Natural killer cell (primary cell): ENCODE results near the gene ZNF420. TPM values are rescaled to one million over a fixed set of nuclear protein-coding genes. Genes with fewer than 3 reads are reported as not detected.

Experiments
- ATAC-seq, 3 donors: fragments of 150-1000 bp in 2 of 3; fragments of 200-7000 bp in 1 of 3; cut with Tn5 transposase; 1 replicate in 1 of 3; 2 replicates in 2 of 3; pipeline ENCODE4 v1.10.0; 2021; ENCODE audit warnings: mild to moderate bottlenecking in 2 of 3, moderate library complexity in 2 of 3
- DNase-seq, 2 donors: peaks; one replicate each; pipeline versions ENCODE4 v3.0.0 to v3.0.0-alpha.2; 2013 to 2021; ENCODE audit warnings: mixed read lengths in 1 of 2
- H3K27ac ChIP-seq: one replicate; pipeline ENCODE4 v1.5.1; 2013; ENCODE audit warnings: mild to moderate bottlenecking, low read length
- H3K27me3 ChIP-seq: one replicate; pipeline ENCODE4 v1.6.1; 2013; ENCODE audit warnings: low read length; ENCODE audit not compliant: control insufficient read depth, insufficient read depth
- H3K36me3 ChIP-seq: one replicate; pipeline ENCODE4 v1.6.1; 2013; ENCODE audit warnings: low read length; ENCODE audit not compliant: control insufficient read depth, insufficient read depth
- H3K4me1 ChIP-seq: one replicate; pipeline ENCODE4 v1.6.1; 2013; ENCODE audit warnings: low read length; ENCODE audit not compliant: control insufficient read depth, insufficient read depth
- H3K4me3 ChIP-seq: one replicate; pipeline ENCODE4 v1.5.1; 2013; ENCODE audit warnings: low read length
- H3K9me3 ChIP-seq: one replicate; pipeline ENCODE4 v1.6.1; 2013; ENCODE audit warnings: low read length; ENCODE audit not compliant: control insufficient read depth, insufficient read depth
- H3K27ac Mint-ChIP-seq, 2 donors: one replicate each; pipeline ENCODE4 v1.8.0; 2022; ENCODE audit warnings: mild to moderate bottlenecking in 2 of 2, mixed read lengths in 2 of 2, moderate library complexity in 1 of 2
- H3K27me3 Mint-ChIP-seq, 2 donors: one replicate each; pipeline ENCODE4 v1.8.0; 2022; ENCODE audit warnings: low read depth in 2 of 2, mixed read lengths in 2 of 2
- H3K36me3 Mint-ChIP-seq: one replicate; pipeline ENCODE4 v1.8.0; 2022; ENCODE audit warnings: mixed read lengths
- H3K4me1 Mint-ChIP-seq, 2 donors: one replicate each; pipeline ENCODE4 v1.8.0; 2022; ENCODE audit warnings: mixed read lengths in 2 of 2
- H3K4me3 Mint-ChIP-seq: one replicate; pipeline ENCODE4 v1.8.0; 2022; ENCODE audit warnings: mild to moderate bottlenecking, moderate library complexity, mixed read lengths
- H3K9me3 Mint-ChIP-seq, 2 donors: one replicate each; pipeline ENCODE4 v1.8.0; 2022; ENCODE audit warnings: mixed read lengths in 2 of 2
- WGBS: methylation state at CpG from one replicate; pipeline ENCODE4 v1.1.7; 2013; ENCODE audit warnings: missing lambda C conversion rate; ENCODE audit not compliant: insufficient coverage; 5-methylcytosine and 5-hydroxymethylcytosine counted together
- intact Hi-C: fragments of 100-400 bp; cut with micrococcal nuclease; formaldehyde crosslinking; loops from one replicate; pipeline ENCODE4 v1.14.2; 2022
- total RNA-seq, 4 donors: library from RNA; stranded (reverse); fragments of 120-200 nt in 1 of 4; gene quantifications; one replicate each; pipeline versions ENCODE4 v1.2.3 to v1.2.4, GENCODE V29; 2013 to 2022
- TF ChIP-seq, protein P1 (sequence below): fragments of 200-600 bp; IDR thresholded peaks from one replicate; pipeline ENCODE4 v1.8.0; 2022; ENCODE audit warnings: antibody characterized with exemption

Gene ZNF420
- total RNA-seq, 3 donors from 2014 or later (not counting 1 experiment from before 2014, with no cell fraction given) = 6.4 to 15.6 (median 10.2) TPM

DNA sequence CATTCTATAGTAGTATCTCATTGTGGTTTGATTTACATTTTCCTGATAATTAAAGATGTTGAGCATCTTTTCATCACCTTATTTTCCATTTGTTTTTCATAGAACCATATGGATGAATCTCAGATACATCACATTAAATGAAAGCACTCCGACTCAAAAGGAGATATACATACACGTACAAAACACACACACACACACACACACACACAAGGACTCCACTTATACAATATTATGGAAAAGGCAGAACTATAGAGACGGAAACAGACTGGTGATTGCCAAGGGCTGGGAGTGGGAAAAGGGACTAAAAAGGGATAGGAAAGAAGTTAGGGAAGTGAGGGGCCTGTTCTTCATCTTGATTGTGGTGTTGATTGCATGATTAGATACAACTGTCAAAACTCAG is 70.0 kb downstream of the ZNF420 start:
- ATAC-seq = no peak
- intact Hi-C loops = no loop called here
- peaks cover 64% of the 10 kb centered on the region for H3K9me3 ChIP-seq

DNA sequence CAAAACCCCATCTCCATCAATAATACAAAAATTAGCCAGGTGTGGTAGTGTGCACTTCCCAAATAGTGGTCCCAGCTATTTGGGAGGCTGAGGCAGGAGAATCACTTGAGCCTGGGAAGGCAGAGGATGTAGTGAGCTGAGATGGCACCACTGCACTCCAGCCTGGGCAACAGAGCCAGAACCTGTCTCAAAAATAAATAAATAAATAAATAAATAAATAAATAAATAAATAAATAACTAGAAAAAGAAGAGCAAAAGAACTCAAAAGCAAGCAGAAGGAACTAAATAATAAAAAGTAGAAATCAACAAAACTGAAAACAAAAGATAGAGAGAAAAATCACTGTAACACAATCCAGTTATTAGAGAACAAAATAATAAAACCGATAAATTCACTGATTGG is 81.9 kb downstream of the ZNF420 start:
- peaks cover 43% of the 10 kb centered on the region for H3K9me3 ChIP-seq
- no peaks in the 10 kb centered on the region for H3K27me3 ChIP-seq
- no peak for ATAC-seq
- Mint-ChIP-seq H3K36me3 (peaks cover 79% of the 10 kb centered on the region), H3K4me3 (no peak overlapping the region), H3K27ac (no peak overlapping the region), H3K9me3 (peaks cover 17 to 28% of the 10 kb centered on the region in 2 donors), H3K4me1 (peaks cover 0 to 6% of the 10 kb centered on the region in 2 donors), H3K27me3 (no peaks in the 10 kb centered on the region)
- no peak overlapping the region for H3K27ac ChIP-seq
- no peak overlapping the region for H3K4me3 ChIP-seq
- H3K36me3 ChIP-seq = peaks cover 28% of the 10 kb centered on the region
- intact Hi-C loops = no loop called here
- no peak for DNase-seq
- WGBS = no CpG with 5 or more reads among the region's 1 CpG
- TF ChIP-seq, protein P1, sequence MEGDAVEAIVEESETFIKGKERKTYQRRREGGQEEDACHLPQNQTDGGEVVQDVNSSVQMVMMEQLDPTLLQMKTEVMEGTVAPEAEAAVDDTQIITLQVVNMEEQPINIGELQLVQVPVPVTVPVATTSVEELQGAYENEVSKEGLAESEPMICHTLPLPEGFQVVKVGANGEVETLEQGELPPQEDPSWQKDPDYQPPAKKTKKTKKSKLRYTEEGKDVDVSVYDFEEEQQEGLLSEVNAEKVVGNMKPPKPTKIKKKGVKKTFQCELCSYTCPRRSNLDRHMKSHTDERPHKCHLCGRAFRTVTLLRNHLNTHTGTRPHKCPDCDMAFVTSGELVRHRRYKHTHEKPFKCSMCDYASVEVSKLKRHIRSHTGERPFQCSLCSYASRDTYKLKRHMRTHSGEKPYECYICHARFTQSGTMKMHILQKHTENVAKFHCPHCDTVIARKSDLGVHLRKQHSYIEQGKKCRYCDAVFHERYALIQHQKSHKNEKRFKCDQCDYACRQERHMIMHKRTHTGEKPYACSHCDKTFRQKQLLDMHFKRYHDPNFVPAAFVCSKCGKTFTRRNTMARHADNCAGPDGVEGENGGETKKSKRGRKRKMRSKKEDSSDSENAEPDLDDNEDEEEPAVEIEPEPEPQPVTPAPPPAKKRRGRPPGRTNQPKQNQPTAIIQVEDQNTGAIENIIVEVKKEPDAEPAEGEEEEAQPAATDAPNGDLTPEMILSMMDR = no peak
- no peaks in the 10 kb centered on the region for H3K4me1 ChIP-seq

More for the DNA sequence above, 70.0 kb downstream of the ZNF420 start:
- no peaks in the 10 kb centered on the region for H3K27me3 ChIP-seq
- Mint-ChIP-seq H3K4me1 (no peaks in the 10 kb centered on the region), H3K27ac (no peak overlapping the region), H3K27me3 (no peaks in the 10 kb centered on the region), H3K36me3 (peaks cover 50% of the 10 kb centered on the region), H3K9me3 (peaks cover 17 to 25% of the 10 kb centered on the region in 2 donors), H3K4me3 (no peak overlapping the region)
- 100% methylated on average over 1 of the region's 3 CpGs for WGBS
- H3K36me3 ChIP-seq = peaks cover 2% of the 10 kb centered on the region
- no peaks in the 10 kb centered on the region for H3K4me1 ChIP-seq
- TF ChIP-seq, protein P1 = no peak
- H3K27ac ChIP-seq = no peak overlapping the region
- H3K4me3 ChIP-seq = no peak overlapping the region
- DNase-seq = no peak

DNA sequence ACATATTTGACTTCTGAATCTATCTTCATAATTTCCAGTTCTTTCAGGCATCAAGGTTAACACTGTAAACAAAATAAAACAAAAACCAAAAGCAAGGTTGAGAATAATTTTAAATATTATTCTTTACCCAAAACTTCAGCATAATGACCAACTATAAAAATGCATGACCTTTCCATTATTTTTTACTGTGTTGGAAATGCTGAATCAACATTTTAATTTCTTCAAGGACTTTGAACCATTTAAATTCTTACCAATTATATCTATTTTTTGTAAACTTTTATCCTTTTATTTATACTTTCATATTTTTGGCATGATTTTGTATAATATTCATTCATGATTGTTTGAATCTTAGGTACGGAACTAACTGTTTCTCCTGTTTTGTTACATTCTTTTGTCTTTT is 87.4 kb downstream of the ZNF420 start:
- peaks cover 17% of the 10 kb centered on the region for H3K9me3 ChIP-seq
- DNase-seq = no peak
- Mint-ChIP-seq H3K27ac (no peak overlapping the region), H3K4me1 (peaks cover 4 to 6% of the 10 kb centered on the region in 2 donors), H3K4me3 (no peak overlapping the region), H3K36me3 (peaks cover 44% of the 10 kb centered on the region), H3K9me3 (peaks cover 7 to 20% of the 10 kb centered on the region in 2 donors), H3K27me3 (no peaks in the 10 kb centered on the region)
- H3K36me3 ChIP-seq = peaks cover 37% of the 10 kb centered on the region
- no peak for ATAC-seq
- intact Hi-C loops = no loop called here
- no peaks in the 10 kb centered on the region for H3K4me1 ChIP-seq
- H3K27ac ChIP-seq = no peak overlapping the region
- TF ChIP-seq, protein P1 = no peak
- no peak overlapping the region for H3K4me3 ChIP-seq
- H3K27me3 ChIP-seq = no peaks in the 10 kb centered on the region
- WGBS = 100% methylated on average over 1 of the region's 1 CpG
